CD4-positive, alpha-beta T cell (primary cell): Measurements from ENCODE around the gene CX3CL1. TPM values are rescaled to one million over a fixed set of nuclear protein-coding genes. Genes with fewer than 3 reads are reported as not detected.

Experiments
- ATAC-seq: fragments of 200-7000 bp; cut with Tn5 transposase; one replicate; pipeline ENCODE4 v1.10.0; 2022; ENCODE audit warnings: mild to moderate bottlenecking; ENCODE audit not compliant: poor library complexity
- CTCF ChIA-PET: fragments of 350-600 bp; sonication (Branson Sonifier 250); formaldehyde crosslinking; loops from one replicate; lab custom pipeline; 2021; ENCODE audit warnings: antibody characterized with exemption, inconsistent platforms; lab: Charles Lee
- POLR2A ChIA-PET: fragments of 350-600 bp; sonication (Branson Sonifier 250); formaldehyde crosslinking; loops from one replicate; lab custom pipeline; 2021; ENCODE audit warnings: antibody characterized with exemption, inconsistent platforms; lab: Charles Lee
- DNase-seq, 14 experiments: peaks; one replicate each; pipeline ENCODE4 v3.0.0-alpha.2; 2013 to 2020; ENCODE audit warnings: mixed read lengths in 2 of 14
- H3K27ac ChIP-seq, 2 donors: one replicate each; pipeline versions ENCODE4 v1.5.1 to v1.7.0; 2013; ENCODE audit warnings: low read length in 2 of 2, low read depth in 1 of 2, mild to moderate bottlenecking in 1 of 2
- H3K27me3 ChIP-seq, 2 experiments: 1 replicate in 1 of 2; 2 replicates in 1 of 2; pipeline versions ENCODE4 v1.6.1 to v1.7.0; 2013; ENCODE audit warnings: low read length in 2 of 2, control low read depth in 1 of 2, mild to moderate bottlenecking in 1 of 2, moderate library complexity in 1 of 2; ENCODE audit not compliant: insufficient read depth in 2 of 2, control insufficient read depth in 1 of 2
- H3K36me3 ChIP-seq: one replicate; pipeline ENCODE4 v1.6.1; 2013; ENCODE audit warnings: low read length, control low read depth; ENCODE audit not compliant: insufficient read depth
- H3K4me1 ChIP-seq: one replicate; pipeline ENCODE4 v1.6.1; 2013; ENCODE audit warnings: low read length, control low read depth; ENCODE audit not compliant: insufficient read depth
- H3K4me3 ChIP-seq: one replicate; pipeline ENCODE4 v1.5.1; 2013; ENCODE audit warnings: mild to moderate bottlenecking, low read length, moderate library complexity
- H3K9me3 ChIP-seq, 2 experiments: 1 replicate in 1 of 2; 2 replicates in 1 of 2; pipeline versions ENCODE4 v1.6.1 to v1.7.0; 2013; ENCODE audit warnings: low read length in 2 of 2, mild to moderate bottlenecking in 2 of 2, control low read depth in 1 of 2, moderate library complexity in 1 of 2; ENCODE audit not compliant: control insufficient read depth in 1 of 2, insufficient read depth in 1 of 2
- H3K27ac Mint-ChIP-seq: one replicate; pipeline ENCODE4 v1.8.0; 2020; ENCODE audit warnings: mixed read lengths
- H3K27me3 Mint-ChIP-seq: one replicate; pipeline ENCODE4 v1.8.0; 2021; ENCODE audit warnings: mixed read lengths
- H3K36me3 Mint-ChIP-seq: one replicate; pipeline ENCODE4 v1.8.0; 2021; ENCODE audit warnings: low read depth, mixed read lengths
- H3K4me1 Mint-ChIP-seq: one replicate; pipeline ENCODE4 v1.8.0; 2021; ENCODE audit warnings: low read depth, mixed read lengths
- H3K4me3 Mint-ChIP-seq: one replicate; pipeline ENCODE4 v1.8.0; 2020; ENCODE audit warnings: mild to moderate bottlenecking, mixed read lengths
- H3K9me3 Mint-ChIP-seq: one replicate; pipeline ENCODE4 v1.8.0; 2020; ENCODE audit warnings: mixed read lengths
- CTCF ChIP-seq: fragments of 200-600 bp; IDR thresholded peaks from one replicate; pipeline ENCODE4 v1.8.0; 2022; ENCODE audit warnings: antibody characterized with exemption, mild to moderate bottlenecking
- intact Hi-C, 2 experiments: fragments of 100-400 bp; cut with DNase I in 1 of 2; cut with micrococcal nuclease in 1 of 2; formaldehyde crosslinking; loops; one replicate each; pipeline versions ENCODE4 v1.15.1 to v1.9.0; 2023 to 2025; cut with DNase I, micrococcal nuclease
- total RNA-seq, 174 experiments: library from RNA in 2 of 174; stranded (reverse) in 2 of 174; gene quantifications; one replicate each; pipeline ENCODE4 v1.2.3 and lab custom pipeline; 2021 to 2026

Gene CX3CL1
- total RNA-seq, 2 experiments from 2014 or later: not detected

- no peak for TF ChIP-seq CTCF
- H3K4me1 ChIP-seq: peaks cover 4% of the 10 kb centered on the region
- no peak for ATAC-seq
- Mint-ChIP-seq H3K36me3 (no peaks in the 10 kb centered on the region), H3K9me3 (no peaks in the 10 kb centered on the region), H3K27ac (no peak overlapping the region), H3K4me3 (no peak overlapping the region), H3K4me1 (no peaks in the 10 kb centered on the region), H3K27me3 (no peaks in the 10 kb centered on the region)
- ChIA-PET CTCF (no interaction called here), POLR2A (no interaction called here)
- no peaks in the 10 kb centered on the region for H3K9me3 ChIP-seq
- DNase-seq: peak in 1 of 14 experiments; percentile 6
- no peaks in the 10 kb centered on the region for H3K36me3 ChIP-seq
- intact Hi-C loops: no loop called here
- H3K27me3 ChIP-seq: peaks cover 0 to 2% of the 10 kb centered on the region in 2 experiments
- H3K4me3 ChIP-seq: no peak overlapping the region
- H3K27ac ChIP-seq: no peak overlapping the region
Observed at GRCh38 chr16:57383276-57384247, 11.3 kb downstream of the CX3CL1 start.

GRCh38 chr16:57384248-57385070, 12.2 kb downstream of the CX3CL1 start:
- ATAC-seq (no peak), DNase-seq (peak in 2 of 14 experiments; percentile 27 to 29)
- Mint-ChIP-seq H3K27me3 (no peaks in the 10 kb centered on the region), H3K4me3 (no peak overlapping the region), H3K27ac (no peak overlapping the region), H3K36me3 (no peaks in the 10 kb centered on the region), H3K4me1 (no peaks in the 10 kb centered on the region), H3K9me3 (no peaks in the 10 kb centered on the region)
- H3K36me3 ChIP-seq: no peaks in the 10 kb centered on the region
- POLR2A ChIA-PET: no interaction called here
- CTCF ChIA-PET: no interaction called here
- H3K27ac ChIP-seq: no peak overlapping the region
- H3K4me3 ChIP-seq: no peak overlapping the region
- H3K9me3 ChIP-seq: no peaks in the 10 kb centered on the region
- TF ChIP-seq CTCF: no peak
- peaks cover 4% of the 10 kb centered on the region for H3K4me1 ChIP-seq
- peaks cover 0 to 2% of the 10 kb centered on the region in 2 experiments for H3K27me3 ChIP-seq
- intact Hi-C loops: no loop called here

- H3K4me3 ChIP-seq: no peak overlapping the region
- DNase-seq (no peak), ATAC-seq (no peak)
- peaks cover 4% of the 10 kb centered on the region for H3K4me1 ChIP-seq
- peaks cover 0 to 2% of the 10 kb centered on the region in 2 experiments for H3K27me3 ChIP-seq
- H3K9me3 Mint-ChIP-seq: no peaks in the 10 kb centered on the region
- H3K36me3 ChIP-seq: no peaks in the 10 kb centered on the region
- no peak overlapping the region for H3K4me3 Mint-ChIP-seq
- no peaks in the 10 kb centered on the region for H3K36me3 Mint-ChIP-seq
- no peak overlapping the region for H3K27ac Mint-ChIP-seq
- intact Hi-C loops: no loop called here
- ChIA-PET POLR2A (no interaction called here), CTCF (no interaction called here)
- no peaks in the 10 kb centered on the region for H3K27me3 Mint-ChIP-seq
- H3K27ac ChIP-seq: no peak overlapping the region
- no peak for TF ChIP-seq CTCF
- H3K4me1 Mint-ChIP-seq: no peaks in the 10 kb centered on the region
- no peaks in the 10 kb centered on the region for H3K9me3 ChIP-seq
Observed at GRCh38 chr16:57385083-57385482, 12.8 kb downstream of the CX3CL1 start.
